Fibroblast of villous mesenchyme (primary cell): ENCODE measurements around the gene LMOD1. TPM values are rescaled to one million over a fixed set of nuclear protein-coding genes. Genes with fewer than 3 reads are reported as not detected.

Source experiments
- DNase-seq: peaks from one replicate; pipeline ENCODE4 v3.0.0-alpha.2; 2010; ENCODE audit warnings: low read depth
- H3K4me3 ChIP-seq: 2 replicates; pipeline ENCODE4 v1.5.1; 2011; ENCODE audit warnings: low read depth, mild to moderate bottlenecking, low read length
- total RNA-seq: library from RNA; depleted of rRNA; stranded (reverse); fragments of >200 nt; gene quantifications from 2 replicates; pipeline ENCODE4 v1.2.3, GENCODE V29; 2012
- TF ChIP-seq, protein P1 (sequence below): IDR thresholded peaks from 2 replicates; pipeline ENCODE4 v1.5.1; 2012; ENCODE audit warnings: low read depth, mild to moderate bottlenecking, low read length; ENCODE audit not compliant: insufficient read depth

Gene LMOD1
- total RNA-seq, 1 donor: 50.1 TPM

DNA sequence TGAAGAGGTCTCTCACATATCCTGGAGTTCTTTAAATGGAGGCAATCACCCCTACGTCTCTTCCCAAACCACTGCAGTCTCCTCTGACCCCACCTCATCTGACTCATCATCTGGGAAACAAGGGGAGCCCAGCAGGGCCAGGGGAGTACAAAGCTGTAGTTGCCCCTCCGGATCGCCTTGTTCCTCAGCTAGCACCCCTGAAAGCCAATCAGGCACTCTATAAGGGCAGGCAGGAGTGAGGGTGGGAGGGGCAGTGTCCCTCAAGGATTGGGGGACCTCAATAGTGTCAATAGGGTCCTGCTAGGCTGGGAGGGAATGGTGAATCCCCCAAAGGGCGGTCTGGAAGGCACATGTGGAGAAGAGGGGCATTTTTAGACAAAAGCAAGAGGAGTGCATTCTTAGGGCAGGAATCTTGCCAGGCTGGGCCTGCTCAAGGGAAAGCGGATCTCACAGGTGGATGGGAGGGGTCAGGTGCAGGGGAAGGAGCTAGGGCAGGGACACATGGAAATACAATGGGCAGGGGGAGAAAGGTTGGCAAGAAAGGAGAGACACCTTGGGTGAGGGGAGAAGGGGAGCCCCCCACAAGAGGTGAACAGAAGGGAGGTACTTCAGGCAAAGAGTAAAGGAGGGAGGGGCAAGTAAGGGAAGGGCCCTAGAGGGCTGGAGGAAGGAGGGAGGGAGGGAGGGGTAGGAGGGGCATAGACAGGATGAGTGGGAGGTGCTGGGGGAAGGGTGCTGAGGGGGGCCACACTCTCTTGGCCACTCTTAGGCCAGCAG, 51.8 kb downstream of the LMOD1 start:
- no peak for DNase-seq
- TF ChIP-seq, protein P1, sequence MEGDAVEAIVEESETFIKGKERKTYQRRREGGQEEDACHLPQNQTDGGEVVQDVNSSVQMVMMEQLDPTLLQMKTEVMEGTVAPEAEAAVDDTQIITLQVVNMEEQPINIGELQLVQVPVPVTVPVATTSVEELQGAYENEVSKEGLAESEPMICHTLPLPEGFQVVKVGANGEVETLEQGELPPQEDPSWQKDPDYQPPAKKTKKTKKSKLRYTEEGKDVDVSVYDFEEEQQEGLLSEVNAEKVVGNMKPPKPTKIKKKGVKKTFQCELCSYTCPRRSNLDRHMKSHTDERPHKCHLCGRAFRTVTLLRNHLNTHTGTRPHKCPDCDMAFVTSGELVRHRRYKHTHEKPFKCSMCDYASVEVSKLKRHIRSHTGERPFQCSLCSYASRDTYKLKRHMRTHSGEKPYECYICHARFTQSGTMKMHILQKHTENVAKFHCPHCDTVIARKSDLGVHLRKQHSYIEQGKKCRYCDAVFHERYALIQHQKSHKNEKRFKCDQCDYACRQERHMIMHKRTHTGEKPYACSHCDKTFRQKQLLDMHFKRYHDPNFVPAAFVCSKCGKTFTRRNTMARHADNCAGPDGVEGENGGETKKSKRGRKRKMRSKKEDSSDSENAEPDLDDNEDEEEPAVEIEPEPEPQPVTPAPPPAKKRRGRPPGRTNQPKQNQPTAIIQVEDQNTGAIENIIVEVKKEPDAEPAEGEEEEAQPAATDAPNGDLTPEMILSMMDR: no peak
- H3K4me3 ChIP-seq: no peak overlapping the region

DNA sequence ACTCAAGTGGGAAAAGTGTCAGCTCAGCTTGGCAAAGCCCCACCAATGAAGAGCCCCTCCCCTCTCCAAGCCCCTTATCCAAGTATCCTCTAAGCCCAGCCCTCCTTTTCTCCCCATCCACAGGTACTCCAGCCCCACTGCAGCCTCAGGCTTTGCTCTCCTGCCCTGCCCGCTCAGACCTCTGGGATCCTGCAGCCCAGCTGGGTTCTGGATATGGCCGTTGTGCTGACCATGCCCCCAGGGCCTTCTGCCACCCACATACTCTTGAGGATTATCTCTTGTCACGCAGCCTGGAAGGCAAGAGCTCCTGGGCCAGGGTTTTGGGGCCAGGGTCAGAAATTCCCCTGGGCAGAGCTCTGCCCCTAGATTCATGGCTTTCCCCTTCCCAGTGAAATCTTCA, 52.9 kb downstream of the LMOD1 start:
- TF ChIP-seq, protein P1: no peak
- DNase-seq: no peak
- no peak overlapping the region for H3K4me3 ChIP-seq

DNA sequence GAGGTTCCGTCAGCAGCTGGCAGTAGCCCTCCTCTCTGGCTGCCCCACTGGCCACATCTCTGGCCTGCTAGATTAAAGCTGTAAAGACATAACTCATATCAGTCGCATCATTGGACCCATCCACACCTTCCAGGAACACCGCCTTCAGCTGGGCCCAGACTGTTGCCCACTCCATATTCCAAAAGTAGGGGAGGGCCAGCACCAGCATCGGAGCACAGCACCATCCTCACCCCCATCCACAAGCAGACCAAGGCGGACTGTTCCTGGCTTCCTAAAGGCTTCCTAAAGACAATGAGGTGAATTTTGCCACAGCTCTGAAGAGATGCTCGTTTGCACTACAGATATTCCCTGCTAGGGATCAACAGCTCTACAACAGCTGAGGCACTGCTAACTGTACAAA, 54.1 kb downstream of the LMOD1 start:
- TF ChIP-seq, protein P1: no peak
- no peak for DNase-seq
- no peak overlapping the region for H3K4me3 ChIP-seq

DNA sequence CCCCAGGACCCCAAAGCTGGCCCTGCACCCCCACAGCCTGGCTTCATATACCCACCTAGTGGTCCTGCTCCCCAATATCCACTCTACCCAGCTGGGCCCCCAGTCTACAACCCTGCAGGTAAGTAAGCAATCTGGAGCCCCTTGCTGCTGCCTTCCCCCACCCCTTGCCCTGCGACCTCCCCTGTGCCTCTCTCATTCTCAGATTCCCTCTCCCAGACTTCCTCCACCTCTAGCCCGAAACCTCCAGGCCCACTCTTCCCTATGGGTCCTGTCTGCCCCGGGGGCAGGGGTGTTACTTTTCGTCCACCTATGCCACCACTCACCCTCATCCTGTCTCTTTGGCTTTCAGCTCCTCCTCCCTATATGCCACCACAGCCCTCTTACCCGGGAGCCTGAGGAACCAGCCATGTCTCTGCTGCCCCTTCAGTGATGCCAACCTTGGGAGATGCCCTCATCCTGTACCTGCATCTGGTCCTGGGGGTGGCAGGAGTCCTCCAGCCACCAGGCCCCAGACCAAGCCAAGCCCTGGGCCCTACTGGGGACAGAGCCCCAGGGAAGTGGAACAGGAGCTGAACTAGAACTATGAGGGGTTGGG, 54.8 kb downstream of the LMOD1 start:
- TF ChIP-seq, protein P1: no peak
- no peak for DNase-seq

DNA sequence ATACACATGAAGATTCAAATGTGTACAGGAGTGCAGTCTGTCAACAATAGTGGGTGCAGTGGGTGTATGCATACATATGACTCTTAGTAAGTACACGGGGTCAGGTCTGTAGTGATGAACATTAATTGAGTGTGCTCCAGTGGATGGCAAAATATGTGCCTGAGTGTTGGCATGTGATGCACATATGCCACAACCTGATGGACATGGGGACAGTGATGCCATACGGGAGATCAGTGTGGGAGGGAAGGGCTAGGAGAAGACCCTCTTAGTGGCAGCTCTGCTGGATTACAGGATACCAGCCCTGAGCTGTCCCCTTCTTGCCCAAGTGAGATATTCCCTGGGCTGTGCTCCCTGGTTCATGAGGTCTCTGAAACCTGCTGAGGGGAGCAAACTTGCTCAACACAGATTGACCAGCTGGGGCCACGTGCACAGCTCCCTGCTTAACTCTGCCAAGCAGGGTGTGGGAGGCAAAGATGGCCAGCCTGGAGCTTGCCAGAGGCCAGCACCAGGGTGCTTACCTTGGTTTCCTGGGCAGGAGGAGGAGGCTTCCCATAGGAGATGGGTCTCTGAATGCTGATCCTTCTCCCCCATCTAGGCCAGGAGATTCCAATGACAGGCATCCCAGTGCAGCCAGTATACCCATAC, 55.4 kb downstream of the LMOD1 start:
- H3K4me3 ChIP-seq: no peak overlapping the region
- no peak for DNase-seq
- TF ChIP-seq, protein P1: no peak

More for the DNA sequence above, 54.8 kb downstream of the LMOD1 start:
- H3K4me3 ChIP-seq: no peak overlapping the region

DNA sequence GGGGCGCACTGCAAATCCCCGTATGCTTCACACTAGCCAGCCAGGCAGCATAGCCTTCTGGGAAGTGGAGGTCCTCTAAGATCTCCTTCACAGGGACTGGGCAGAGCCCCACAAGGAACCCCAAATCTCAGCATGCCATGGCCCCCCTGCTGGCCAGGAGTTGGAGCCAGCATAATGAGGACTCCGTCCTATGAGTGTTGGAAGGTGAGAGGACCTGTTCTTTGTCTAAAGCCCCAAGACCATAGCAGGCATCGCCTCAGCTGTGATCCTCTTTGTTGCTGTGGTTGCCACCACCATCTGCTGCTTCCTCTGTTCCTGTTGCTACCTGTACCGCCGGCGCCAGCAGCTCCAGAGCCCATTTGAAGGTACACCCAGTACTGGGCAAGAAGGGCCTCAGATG, 56.1 kb downstream of the LMOD1 start:
- DNase-seq: no peak
- TF ChIP-seq, protein P1: no peak
- no peak overlapping the region for H3K4me3 ChIP-seq
